ENCODE results near the gene CTAGE9. TPM values are rescaled to one million over a fixed set of nuclear protein-coding genes. Genes with fewer than 3 reads are reported as not detected.

The CTAGE9 gene
- total RNA-seq, 1 experiment from 2014 or later, result not detected

DNA sequence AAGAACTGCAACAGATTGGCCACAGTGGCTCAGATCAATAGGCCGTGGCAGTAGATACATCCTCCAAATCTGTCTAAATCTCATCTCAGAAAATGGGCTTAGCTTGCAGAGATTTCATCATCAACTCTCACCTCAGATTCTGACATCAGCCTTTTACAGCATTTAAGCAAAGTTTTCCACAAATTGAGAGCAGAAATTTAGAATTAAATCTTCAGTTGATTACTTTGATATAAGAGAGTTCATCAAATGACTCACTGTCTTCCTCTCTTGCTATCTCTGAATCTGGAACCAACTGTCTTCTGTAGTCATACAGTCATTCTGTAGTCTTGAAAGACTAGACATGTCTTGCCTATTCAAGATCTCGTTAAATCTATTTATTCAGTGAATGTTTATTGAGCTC, 45.2 kb upstream of the CTAGE9 start:
- Histone ChIP-seq H3K79me1 (ENCODE audit: insufficient read depth, low read depth, low read length, poor library complexity, severe bottlenecking) (no peaks in the 10 kb centered on the region), H3K9me3 (ENCODE audit: control insufficient read depth, low read depth, low read length) (no peaks in the 10 kb centered on the region), H3K23me2 (ENCODE audit: insufficient read length, low read depth, low read length, poor library complexity, severe bottlenecking) (no peaks in the 10 kb centered on the region), H3K9ac (ENCODE audit: extremely low read depth, insufficient read length, low read length) (no peak overlapping the region), H3K18ac (ENCODE audit: insufficient read length, low read depth, low read length) (no peak overlapping the region), H3K27ac (ENCODE audit: insufficient read length, low read depth, low read length) (no peak overlapping the region), H3K27me3 (ENCODE audit: insufficient read depth, low read length) (no peaks in the 10 kb centered on the region), H3K4me2 (ENCODE audit: insufficient read depth, insufficient read length, low read length) (no peak overlapping the region), H2BK15ac (ENCODE audit: low read depth, low read length) (no peak overlapping the region), H2AFZ (ENCODE audit: low read length) (no peak overlapping the region), H2BK120ac (ENCODE audit: low read depth, low read length, poor library complexity, severe bottlenecking) (no peak overlapping the region), H2AK5ac (ENCODE audit: insufficient read length, low read length) (no peak overlapping the region), H3K4ac (ENCODE audit: low read depth, low read length) (no peak overlapping the region), H4K5ac (ENCODE audit: insufficient read length, low read depth, low read length) (no peak overlapping the region), H2BK5ac (ENCODE audit: insufficient read length, low read length) (no peak overlapping the region), H2BK12ac (ENCODE audit: insufficient read length, low read depth, low read length) (no peak overlapping the region), H4K91ac (ENCODE audit: insufficient read length, low read depth, low read length) (no peak overlapping the region), H3K14ac (ENCODE audit: insufficient read depth, low read length) (no peak overlapping the region), H3K56ac (ENCODE audit: insufficient read length, low read depth, low read length) (no peak overlapping the region), H4K8ac (replicated peaks; ENCODE audit: insufficient read length, low read depth, low read length) (no peak overlapping the region), H2BK20ac (ENCODE audit: low read depth, low read length, poor library complexity, severe bottlenecking) (no peak overlapping the region), H3K79me2 (ENCODE audit: insufficient read depth, low read length) (no peaks in the 10 kb centered on the region), H3T11ph (ENCODE audit: low read length) (no peak overlapping the region), H3K4me1 (ENCODE audit: insufficient read depth, low read length) (no peaks in the 10 kb centered on the region), H4K20me1 (ENCODE audit: control insufficient read depth, insufficient read depth, insufficient read length) (no peaks in the 10 kb centered on the region), H3K23ac (ENCODE audit: insufficient read length, low read depth, low read length) (no peak overlapping the region)
- no peak overlapping the region for H3K4me3 Mint-ChIP-seq
- H3K27me3 Mint-ChIP-seq (ENCODE audit: low read depth), result peaks cover 10% of the 10 kb centered on the region; the same call in 1 of the 2 replicates
- no peaks in the 10 kb centered on the region for H3K4me1 Mint-ChIP-seq
- H3K27ac Mint-ChIP-seq, result no peak overlapping the region
- H3K9me3 Mint-ChIP-seq, result no peaks in the 10 kb centered on the region
- DNase-seq, result no peak
- TF ChIP-seq, protein P1, sequence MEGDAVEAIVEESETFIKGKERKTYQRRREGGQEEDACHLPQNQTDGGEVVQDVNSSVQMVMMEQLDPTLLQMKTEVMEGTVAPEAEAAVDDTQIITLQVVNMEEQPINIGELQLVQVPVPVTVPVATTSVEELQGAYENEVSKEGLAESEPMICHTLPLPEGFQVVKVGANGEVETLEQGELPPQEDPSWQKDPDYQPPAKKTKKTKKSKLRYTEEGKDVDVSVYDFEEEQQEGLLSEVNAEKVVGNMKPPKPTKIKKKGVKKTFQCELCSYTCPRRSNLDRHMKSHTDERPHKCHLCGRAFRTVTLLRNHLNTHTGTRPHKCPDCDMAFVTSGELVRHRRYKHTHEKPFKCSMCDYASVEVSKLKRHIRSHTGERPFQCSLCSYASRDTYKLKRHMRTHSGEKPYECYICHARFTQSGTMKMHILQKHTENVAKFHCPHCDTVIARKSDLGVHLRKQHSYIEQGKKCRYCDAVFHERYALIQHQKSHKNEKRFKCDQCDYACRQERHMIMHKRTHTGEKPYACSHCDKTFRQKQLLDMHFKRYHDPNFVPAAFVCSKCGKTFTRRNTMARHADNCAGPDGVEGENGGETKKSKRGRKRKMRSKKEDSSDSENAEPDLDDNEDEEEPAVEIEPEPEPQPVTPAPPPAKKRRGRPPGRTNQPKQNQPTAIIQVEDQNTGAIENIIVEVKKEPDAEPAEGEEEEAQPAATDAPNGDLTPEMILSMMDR (conservative IDR thresholded peaks at IDR 0.05), result no peak
- WGBS (ENCODE audit: extremely low coverage, insufficient read length, low lambda C conversion rate), result no CpG with 5 or more reads among the region's 2 CpGs
- no peaks in the 10 kb centered on the region for H3K36me3 Mint-ChIP-seq (ENCODE audit: insufficient read depth in 1 of 3, low read depth in 3 of 3)
